Neural progenitor cell (in vitro differentiated cells): ENCODE data around the gene DHCR24. TPM values are rescaled to one million over a fixed set of nuclear protein-coding genes. Genes with fewer than 3 reads are reported as not detected.

Experiments
- DNase-seq: peaks from one replicate; pipeline ENCODE4 v3.0.0-alpha.2; 2016; ENCODE audit warnings: low spot score
- H2AFZ ChIP-seq: fragments of 200-600 bp; sonication (generic); replicated peaks from 2 replicates; pipeline ENCODE4 v1.6.1; 2016; ENCODE audit warnings: antibody characterized with exemption
- H3F3A ChIP-seq: fragments of 200-600 bp; sonication (generic); 2 replicates; pipeline ENCODE4 v1.6.1; 2016; ENCODE audit warnings: antibody characterized with exemption, low read depth
- H3K27ac ChIP-seq: fragments of 200-600 bp; sonication (generic); 2 replicates; pipeline ENCODE4 v1.5.1; 2016; ENCODE audit warnings: mild to moderate bottlenecking
- H3K27me3 ChIP-seq: fragments of 200-600 bp; sonication (generic); 2 replicates; pipeline ENCODE4 v1.6.1; 2016; ENCODE audit warnings: mild to moderate bottlenecking, moderate library complexity
- H3K36me3 ChIP-seq: fragments of 200-600 bp; sonication (generic); 2 replicates; pipeline ENCODE4 v1.5.1; 2016
- H3K4me1 ChIP-seq: fragments of 200-600 bp; sonication (generic); 2 replicates; pipeline ENCODE4 v1.6.1; 2016; ENCODE audit warnings: mixed run types
- H3K4me2 ChIP-seq: fragments of 200-600 bp; sonication (generic); 2 replicates; pipeline ENCODE4 v1.6.1; 2016
- H3K4me3 ChIP-seq: fragments of 200-600 bp; sonication (generic); 2 replicates; pipeline ENCODE4 v1.5.1; 2016
- H3K79me2 ChIP-seq: fragments of 200-600 bp; sonication (generic); 2 replicates; pipeline ENCODE4 v1.6.1; 2016; ENCODE audit warnings: low read depth
- H3K9ac ChIP-seq: fragments of 200-600 bp; sonication (generic); 2 replicates; pipeline ENCODE4 v1.6.1; 2016
- H3K9me3 ChIP-seq: fragments of 200-600 bp; sonication (generic); 2 replicates; pipeline ENCODE4 v1.5.1; 2016; ENCODE audit warnings: low read depth
- H4K20me1 ChIP-seq: fragments of 200-600 bp; sonication (generic); 2 replicates; pipeline ENCODE4 v1.6.1; 2016; ENCODE audit warnings: low read depth
- H3K27ac Mint-ChIP-seq: 3 replicates; pipeline ENCODE4 v1.8.0; 2021; ENCODE audit warnings: mixed read lengths
- H3K27me3 Mint-ChIP-seq: 2 replicates; pipeline ENCODE4 v1.8.0; 2022; ENCODE audit warnings: low read depth, mild to moderate bottlenecking, inconsistent platforms, moderate library complexity, mixed read lengths; ENCODE audit not compliant: insufficient read depth
- H3K36me3 Mint-ChIP-seq: 3 replicates; pipeline ENCODE4 v1.8.0; 2021; ENCODE audit warnings: mixed read lengths
- H3K4me1 Mint-ChIP-seq: 3 replicates; pipeline ENCODE4 v1.8.0; 2021; ENCODE audit warnings: mixed read lengths
- H3K4me3 Mint-ChIP-seq: 3 replicates; pipeline ENCODE4 v1.8.0; 2021; ENCODE audit warnings: mild to moderate bottlenecking, moderate library complexity, mixed read lengths
- H3K9me3 Mint-ChIP-seq: 3 replicates; pipeline ENCODE4 v1.8.0; 2020; ENCODE audit warnings: mixed read lengths
- CTCF ChIP-seq: fragments of 200-600 bp; sonication (generic); IDR thresholded peaks from 2 replicates; pipeline ENCODE4 v1.5.1; 2017; ENCODE audit warnings: antibody characterized with exemption, mild to moderate bottlenecking
- EZH2 ChIP-seq: fragments of 200-600 bp; sonication (generic); IDR thresholded peaks from 2 replicates; pipeline ENCODE4 v1.6.1; 2017; ENCODE audit warnings: antibody characterized with exemption, mild to moderate bottlenecking, moderate library complexity
- EZH2phosphoT487 ChIP-seq: fragments of 200-600 bp; sonication (generic); IDR thresholded peaks from 2 replicates; pipeline ENCODE4 v1.6.1; 2017; ENCODE audit warnings: antibody characterized with exemption
- total RNA-seq: library from RNA; depleted of rRNA; stranded (reverse); fragments of >200 nt; gene quantifications from 2 replicates; pipeline ENCODE4 v1.2.3, GENCODE V29; 2015; ENCODE audit warnings: low replicate concordance

The DHCR24 gene
- total RNA-seq, 1 donor from 2014 or later, result 94.5 TPM

DNA sequence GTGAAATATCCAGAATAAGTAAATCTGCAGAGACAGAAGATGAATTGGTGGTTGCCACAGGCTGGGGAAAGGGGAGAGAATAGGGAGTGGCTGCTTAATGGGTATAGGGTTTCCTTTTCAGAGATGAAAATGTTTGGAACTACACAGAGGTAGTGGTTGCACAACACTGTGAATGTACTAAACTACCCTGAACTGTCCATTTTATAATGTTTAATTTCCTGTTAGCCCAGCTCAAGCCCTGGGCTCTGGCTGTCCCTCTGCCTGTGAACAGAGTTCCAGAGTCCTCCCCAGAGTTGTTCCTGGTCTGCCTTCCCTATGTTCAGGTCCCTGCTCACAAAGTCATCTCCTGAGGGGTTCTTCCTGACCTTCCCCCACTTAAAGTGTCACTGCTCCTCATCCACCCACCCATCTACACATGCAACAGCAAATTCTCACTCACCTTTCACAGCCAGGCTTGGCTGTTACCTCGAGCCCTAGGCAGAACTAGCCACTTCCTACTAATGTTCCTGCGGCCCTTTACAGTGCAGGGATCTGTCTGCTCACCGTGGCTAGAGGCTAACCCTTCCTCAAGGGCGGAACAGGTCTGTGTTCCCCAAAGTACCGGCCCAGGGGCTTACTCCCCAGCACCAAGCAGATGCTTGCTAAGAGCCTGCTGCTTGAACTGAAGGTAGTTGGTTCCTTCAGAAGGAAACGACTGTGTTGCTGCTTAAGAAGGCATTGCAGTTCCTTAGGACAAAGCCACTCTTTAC is 22.4 kb downstream of the DHCR24 start:
- no peaks in the 10 kb centered on the region for H3K36me3 ChIP-seq
- H3K9ac ChIP-seq, result no peak overlapping the region
- H3K79me2 ChIP-seq, result peaks cover 7% of the 10 kb centered on the region
- Mint-ChIP-seq H3K27me3 (no peaks in the 10 kb centered on the region), H3K4me3 (no peak overlapping the region), H3K27ac (no peak overlapping the region), H3K36me3 (peaks cover 58% of the 10 kb centered on the region), H3K4me1 (peaks cover 3% of the 10 kb centered on the region), H3K9me3 (no peaks in the 10 kb centered on the region)
- H3K27ac ChIP-seq, result no peak overlapping the region
- no peak for TF ChIP-seq EZH2
- no peak for TF ChIP-seq EZH2phosphoT487
- TF ChIP-seq CTCF, result no peak
- H3K4me2 ChIP-seq, result no peak overlapping the region
- DNase-seq, result no peak
- H3K4me3 ChIP-seq, result no peak overlapping the region
- H3K4me1 ChIP-seq, result no peaks in the 10 kb centered on the region
- H2AFZ ChIP-seq, result no peak overlapping the region
- no peaks in the 10 kb centered on the region for H3K9me3 ChIP-seq
- no peaks in the 10 kb centered on the region for H3F3A ChIP-seq
- H4K20me1 ChIP-seq, result peaks cover 22% of the 10 kb centered on the region
- no peaks in the 10 kb centered on the region for H3K27me3 ChIP-seq

DNA sequence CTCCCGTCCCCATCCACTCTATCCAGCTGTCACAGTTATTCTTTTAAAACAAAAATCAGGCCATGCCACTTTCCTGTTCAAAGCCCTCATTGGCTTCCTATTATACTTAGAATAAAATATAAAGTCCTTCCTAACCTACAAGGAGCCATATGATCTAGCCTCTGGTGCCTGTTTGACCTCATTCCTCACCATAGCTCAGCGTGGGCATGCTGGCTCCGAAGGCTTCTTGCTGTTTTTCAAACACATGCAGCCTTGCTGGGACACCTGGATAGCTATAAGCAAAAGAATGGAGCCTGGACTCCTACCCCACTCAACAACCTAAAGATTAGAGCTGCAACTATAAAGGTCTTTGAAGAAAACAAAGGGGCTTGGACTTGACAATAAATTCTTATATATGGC is 23.7 kb downstream of the DHCR24 start:
- no peak for TF ChIP-seq EZH2phosphoT487
- no peak for TF ChIP-seq CTCF
- no peak for TF ChIP-seq EZH2
- Mint-ChIP-seq H3K27ac (no peak overlapping the region), H3K36me3 (peaks cover 63% of the 10 kb centered on the region), H3K27me3 (no peaks in the 10 kb centered on the region), H3K9me3 (no peaks in the 10 kb centered on the region), H3K4me3 (no peak overlapping the region), H3K4me1 (peaks cover 4% of the 10 kb centered on the region)
- Histone ChIP-seq H3K4me2 (no peak overlapping the region), H4K20me1 (peaks cover 22% of the 10 kb centered on the region), H3K79me2 (peaks cover 7% of the 10 kb centered on the region), H3K4me3 (no peak overlapping the region), H3K36me3 (peaks cover 2% of the 10 kb centered on the region), H3K27me3 (no peaks in the 10 kb centered on the region), H3K9ac (no peak overlapping the region), H3F3A (no peaks in the 10 kb centered on the region), H3K9me3 (no peaks in the 10 kb centered on the region), H3K4me1 (no peaks in the 10 kb centered on the region), H3K27ac (no peak overlapping the region), H2AFZ (no peak overlapping the region)
- DNase-seq, result no peak

- H2AFZ ChIP-seq, result no peak overlapping the region
- no peaks in the 10 kb centered on the region for H3K9me3 Mint-ChIP-seq
- H3K4me3 ChIP-seq, result no peak overlapping the region
- no peak for DNase-seq
- H3K4me3 Mint-ChIP-seq, result no peak overlapping the region
- H3K4me1 ChIP-seq, result no peaks in the 10 kb centered on the region
- peaks cover 59% of the 10 kb centered on the region for H3K36me3 Mint-ChIP-seq
- H3K27me3 ChIP-seq, result no peaks in the 10 kb centered on the region
- no peak overlapping the region for H3K27ac Mint-ChIP-seq
- no peak overlapping the region for H3K27ac ChIP-seq
- H3K4me1 Mint-ChIP-seq, result peaks cover 6% of the 10 kb centered on the region
- H3F3A ChIP-seq, result no peaks in the 10 kb centered on the region
- H3K9ac ChIP-seq, result no peak overlapping the region
- no peaks in the 10 kb centered on the region for H3K27me3 Mint-ChIP-seq
- H3K36me3 ChIP-seq, result peaks cover 2% of the 10 kb centered on the region
- TF ChIP-seq CTCF (no peak), EZH2 (no peak), EZH2phosphoT487 (no peak)
- H4K20me1 ChIP-seq, result peaks cover 23% of the 10 kb centered on the region
- no peaks in the 10 kb centered on the region for H3K9me3 ChIP-seq
- H3K79me2 ChIP-seq, result peaks cover 7% of the 10 kb centered on the region
- H3K4me2 ChIP-seq, result no peak overlapping the region
These were observed 25.8 kb downstream of the DHCR24 start for GRCh38 chr1:54861070-54861761.
